Umbilical cord (tissue), 1 donor: Measurements from ENCODE around the gene CDKL1. TPM values are rescaled to one million over a fixed set of nuclear protein-coding genes. Genes with fewer than 3 reads are reported as not detected.

Experiments
- total RNA-seq: library from RNA; depleted of rRNA; stranded (reverse); fragments of >200 nt; gene quantifications from one replicate; pipeline ENCODE4 v1.2.3, GENCODE V29; 2014; ENCODE audit warnings: low replicate concordance; ENCODE audit not compliant: insufficient read depth

The CDKL1 gene
- total RNA-seq, 1 donor from 2014 or later, result 20.2 TPM

Other genes starting within 250 kb of the CDKL1 start
- gene SOS2, start 165.3 kb downstream of the CDKL1 start, total RNA-seq, result 29.9 TPM
- 3.4 TPM for gene L2HGDH, start 84.7 kb downstream of the CDKL1 start, total RNA-seq
- gene DMAC2L, start 84.6 kb downstream of the CDKL1 start, total RNA-seq, result 19.3 TPM
- 179 TPM for gene MAP4K5, start 135.7 kb upstream of the CDKL1 start, total RNA-seq
- 19.3 TPM for gene ATL1, start 163.3 kb upstream of the CDKL1 start, total RNA-seq